DND-41 (cell line): ENCODE measurements around the gene NFATC2IP.
"Not testable (repeated sequence)": the region's sequence is repeated elsewhere in the genome, so short reads cannot be mapped to it uniquely, and the experiment has no call there.

Source experiments
- EZH2 ChIP-seq: IDR thresholded peaks from 3 replicates; pipeline ENCODE4 v1.6.1; 2012; ENCODE audit warnings: borderline replicate concordance, low read depth, mild to moderate bottlenecking, moderate library complexity, low read length, inconsistent platforms; ENCODE audit not compliant: severe bottlenecking
- TF ChIP-seq, protein P1 (sequence below): IDR thresholded peaks from 2 replicates; pipeline ENCODE4 v1.5.1; 2012; ENCODE audit warnings: borderline replicate concordance, low read length, moderate library complexity, mild to moderate bottlenecking; ENCODE audit not compliant: poor library complexity, severe bottlenecking; ENCODE audit errors: extremely low read depth

DNA sequence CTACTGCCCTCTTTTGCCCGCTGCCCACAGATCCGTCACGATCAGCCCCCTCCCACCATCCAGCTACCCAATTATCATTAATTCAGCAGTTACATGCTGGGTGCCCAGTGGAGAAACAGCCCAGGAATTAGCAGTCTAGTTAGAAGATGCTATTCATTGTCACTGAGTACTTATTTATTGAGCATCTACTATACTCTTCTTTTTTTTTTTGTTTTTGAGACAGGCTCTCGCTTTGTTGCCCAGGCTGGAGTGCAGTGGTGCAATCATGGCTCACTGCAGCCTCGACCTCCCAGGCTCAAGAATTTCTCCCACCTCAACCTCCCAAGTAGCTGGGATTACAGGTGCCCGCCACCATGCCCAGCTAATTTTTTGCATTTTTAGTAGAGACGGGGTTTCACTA is 10.9 kb upstream of the NFATC2IP start:
- TF ChIP-seq, protein P1, sequence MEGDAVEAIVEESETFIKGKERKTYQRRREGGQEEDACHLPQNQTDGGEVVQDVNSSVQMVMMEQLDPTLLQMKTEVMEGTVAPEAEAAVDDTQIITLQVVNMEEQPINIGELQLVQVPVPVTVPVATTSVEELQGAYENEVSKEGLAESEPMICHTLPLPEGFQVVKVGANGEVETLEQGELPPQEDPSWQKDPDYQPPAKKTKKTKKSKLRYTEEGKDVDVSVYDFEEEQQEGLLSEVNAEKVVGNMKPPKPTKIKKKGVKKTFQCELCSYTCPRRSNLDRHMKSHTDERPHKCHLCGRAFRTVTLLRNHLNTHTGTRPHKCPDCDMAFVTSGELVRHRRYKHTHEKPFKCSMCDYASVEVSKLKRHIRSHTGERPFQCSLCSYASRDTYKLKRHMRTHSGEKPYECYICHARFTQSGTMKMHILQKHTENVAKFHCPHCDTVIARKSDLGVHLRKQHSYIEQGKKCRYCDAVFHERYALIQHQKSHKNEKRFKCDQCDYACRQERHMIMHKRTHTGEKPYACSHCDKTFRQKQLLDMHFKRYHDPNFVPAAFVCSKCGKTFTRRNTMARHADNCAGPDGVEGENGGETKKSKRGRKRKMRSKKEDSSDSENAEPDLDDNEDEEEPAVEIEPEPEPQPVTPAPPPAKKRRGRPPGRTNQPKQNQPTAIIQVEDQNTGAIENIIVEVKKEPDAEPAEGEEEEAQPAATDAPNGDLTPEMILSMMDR, result not testable (repeated sequence)
- TF ChIP-seq EZH2, result not testable (repeated sequence)
